Neural crest cell (in vitro differentiated cells): ENCODE measurements around the gene AFAP1. TPM values are rescaled to one million over a fixed set of nuclear protein-coding genes. Genes with fewer than 3 reads are reported as not detected.

Experiments
- DNase-seq: peaks from one replicate; pipeline ENCODE4 v3.0.0; 2021; ENCODE audit warnings: low read depth, mixed read lengths, low spot score
- H3K27ac Mint-ChIP-seq: one replicate; pipeline ENCODE4 v1.8.0; 2021; ENCODE audit warnings: mild to moderate bottlenecking, mixed read lengths; ENCODE audit not compliant: unreplicated experiment
- H3K27me3 Mint-ChIP-seq: 2 replicates; pipeline ENCODE4 v1.8.0; 2021; ENCODE audit warnings: low read depth, mild to moderate bottlenecking, mixed read lengths
- H3K36me3 Mint-ChIP-seq: 2 replicates; pipeline ENCODE4 v1.8.0; 2021; ENCODE audit warnings: low read depth, mild to moderate bottlenecking, mixed read lengths
- H3K4me1 Mint-ChIP-seq: 2 replicates; pipeline ENCODE4 v1.8.0; 2021; ENCODE audit warnings: mixed read lengths
- H3K4me3 Mint-ChIP-seq: one replicate; pipeline ENCODE4 v1.8.0; 2021; ENCODE audit warnings: mild to moderate bottlenecking, mixed read lengths
- H3K9me3 Mint-ChIP-seq: 2 replicates; pipeline ENCODE4 v1.8.0; 2021; ENCODE audit warnings: mixed read lengths
- CTCF ChIP-seq: fragments of 200-600 bp; sonication (generic); conservative IDR thresholded peaks from 2 replicates; pipeline ENCODE4 v1.5.0; 2021; ENCODE audit warnings: antibody characterized with exemption, mild to moderate bottlenecking
- total RNA-seq: library from RNA; stranded (reverse); gene quantifications from 2 replicates; pipeline ENCODE4 v1.2.1, GENCODE V29; 2021

AFAP1 gene
- total RNA-seq, 1 donor from 2014 or later = 28.1 TPM

GRCh38 chr4:7864685-7865084 is 75.0 kb downstream of the AFAP1 start:
- peaks cover 22% of the 10 kb centered on the region for H3K4me1 Mint-ChIP-seq
- TF ChIP-seq CTCF = no peak

GRCh38 chr4:7863911-7864681 is 75.6 kb downstream of the AFAP1 start:
- no peaks in the 10 kb centered on the region for H3K27me3 Mint-ChIP-seq
- no peak for DNase-seq
- H3K9me3 Mint-ChIP-seq = peaks cover 7% of the 10 kb centered on the region
- H3K4me3 Mint-ChIP-seq = peak overlapping the region; percentile 65
- no peak overlapping the region for H3K27ac Mint-ChIP-seq
- H3K4me1 Mint-ChIP-seq = peaks cover 22% of the 10 kb centered on the region
- peaks cover 29% of the 10 kb centered on the region for H3K36me3 Mint-ChIP-seq
- TF ChIP-seq CTCF = no peak

More at GRCh38 chr4:7864685-7865084, 75.0 kb downstream of the AFAP1 start:
- no peak for DNase-seq
- Mint-ChIP-seq H3K4me3 (no peak overlapping the region), H3K36me3 (peaks cover 33% of the 10 kb centered on the region), H3K27ac (no peak overlapping the region), H3K27me3 (no peaks in the 10 kb centered on the region), H3K9me3 (peaks cover 7% of the 10 kb centered on the region)

- Mint-ChIP-seq H3K36me3 (peaks cover 26% of the 10 kb centered on the region), H3K27me3 (no peaks in the 10 kb centered on the region), H3K27ac (no peak overlapping the region), H3K4me1 (peaks cover 33% of the 10 kb centered on the region), H3K4me3 (no peak overlapping the region), H3K9me3 (peaks cover 7% of the 10 kb centered on the region)
- TF ChIP-seq CTCF = no peak
- no peak for DNase-seq
Measured at GRCh38 chr4:7862561-7863192, 77.0 kb downstream of the AFAP1 start.

GRCh38 chr4:7861440-7861881 is 78.2 kb downstream of the AFAP1 start:
- H3K4me3 Mint-ChIP-seq = no peak overlapping the region
- no peak for DNase-seq

More at GRCh38 chr4:7861440-7861881, 78.2 kb downstream of the AFAP1 start:
- Mint-ChIP-seq H3K36me3 (peaks cover 22% of the 10 kb centered on the region), H3K27ac (peak overlapping the region; percentile 92), H3K9me3 (peaks cover 7% of the 10 kb centered on the region), H3K4me1 (peaks cover 40% of the 10 kb centered on the region), H3K27me3 (no peaks in the 10 kb centered on the region)
- no peak for TF ChIP-seq CTCF
